HG02970 (cell line): ENCODE results near the gene HOTAIR.

Experiments used
- ATAC-seq: cut with Tn5 transposase; IDR thresholded peaks from one replicate; pipeline ENCODE4 v1.9.1; 2021; ENCODE audit warnings: mild to moderate bottlenecking, moderate library complexity, moderate number of reproducible peaks; ENCODE audit not compliant: unreplicated experiment, low FRiP score

The HOTAIR gene

DNA sequence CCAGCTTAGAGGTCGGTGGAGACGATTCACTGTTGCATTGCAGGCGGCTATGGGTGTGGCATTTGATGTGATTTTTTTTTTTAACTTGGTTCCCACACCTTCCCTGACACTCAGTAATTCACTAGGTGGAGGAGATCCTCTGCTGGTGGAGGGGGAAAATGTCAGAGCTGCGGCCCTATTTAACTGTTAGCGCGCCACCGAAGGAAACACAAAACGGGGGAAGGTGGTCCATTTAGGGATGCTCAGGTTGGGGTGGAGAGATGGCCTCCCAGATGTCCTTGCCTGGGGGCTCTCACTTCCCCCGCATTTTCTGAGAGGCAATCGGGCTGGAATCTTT lies 24.3 kb downstream of the HOTAIR start:
- no peak for ATAC-seq

DNA sequence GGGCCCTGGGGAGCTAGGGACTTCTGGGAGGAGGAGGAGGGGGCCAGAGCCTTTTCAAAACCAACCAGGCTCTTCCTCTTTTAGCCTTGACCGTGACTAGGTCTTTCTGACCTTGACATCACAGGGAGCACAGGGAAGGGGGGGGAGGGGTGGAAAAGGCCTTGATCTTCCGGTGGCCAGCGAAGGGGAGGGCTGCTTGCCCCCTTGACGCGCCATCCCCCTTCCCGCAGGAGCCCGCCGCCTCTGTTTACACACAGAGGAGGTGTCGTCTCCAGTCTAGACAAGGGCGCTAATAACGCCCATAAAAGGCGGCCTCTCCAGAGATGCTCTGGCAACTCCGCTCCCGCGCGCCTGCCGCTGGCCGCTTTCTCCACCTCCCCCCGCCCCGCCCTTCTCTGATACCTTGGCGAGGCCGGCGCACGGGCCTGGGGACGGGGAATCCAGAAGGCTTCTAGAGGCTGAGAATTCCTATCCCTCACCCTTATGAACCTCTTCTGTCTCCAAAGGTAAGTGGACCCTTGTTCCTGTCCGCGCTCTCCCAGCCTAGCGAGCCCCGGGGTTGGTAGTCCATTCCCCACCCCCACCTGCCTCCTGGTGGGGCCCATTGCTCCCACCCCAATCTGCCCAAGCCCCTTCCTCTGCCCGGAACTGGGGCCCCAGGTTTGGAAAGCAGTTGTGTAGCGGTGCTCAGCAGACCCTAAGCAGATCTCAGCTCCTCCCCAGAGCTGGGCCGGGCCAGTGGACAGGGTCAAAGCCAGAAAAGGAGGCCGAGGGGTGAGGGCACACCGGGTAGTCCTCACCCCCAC lies 24.9 kb downstream of the HOTAIR start:
- no peak for ATAC-seq

DNA sequence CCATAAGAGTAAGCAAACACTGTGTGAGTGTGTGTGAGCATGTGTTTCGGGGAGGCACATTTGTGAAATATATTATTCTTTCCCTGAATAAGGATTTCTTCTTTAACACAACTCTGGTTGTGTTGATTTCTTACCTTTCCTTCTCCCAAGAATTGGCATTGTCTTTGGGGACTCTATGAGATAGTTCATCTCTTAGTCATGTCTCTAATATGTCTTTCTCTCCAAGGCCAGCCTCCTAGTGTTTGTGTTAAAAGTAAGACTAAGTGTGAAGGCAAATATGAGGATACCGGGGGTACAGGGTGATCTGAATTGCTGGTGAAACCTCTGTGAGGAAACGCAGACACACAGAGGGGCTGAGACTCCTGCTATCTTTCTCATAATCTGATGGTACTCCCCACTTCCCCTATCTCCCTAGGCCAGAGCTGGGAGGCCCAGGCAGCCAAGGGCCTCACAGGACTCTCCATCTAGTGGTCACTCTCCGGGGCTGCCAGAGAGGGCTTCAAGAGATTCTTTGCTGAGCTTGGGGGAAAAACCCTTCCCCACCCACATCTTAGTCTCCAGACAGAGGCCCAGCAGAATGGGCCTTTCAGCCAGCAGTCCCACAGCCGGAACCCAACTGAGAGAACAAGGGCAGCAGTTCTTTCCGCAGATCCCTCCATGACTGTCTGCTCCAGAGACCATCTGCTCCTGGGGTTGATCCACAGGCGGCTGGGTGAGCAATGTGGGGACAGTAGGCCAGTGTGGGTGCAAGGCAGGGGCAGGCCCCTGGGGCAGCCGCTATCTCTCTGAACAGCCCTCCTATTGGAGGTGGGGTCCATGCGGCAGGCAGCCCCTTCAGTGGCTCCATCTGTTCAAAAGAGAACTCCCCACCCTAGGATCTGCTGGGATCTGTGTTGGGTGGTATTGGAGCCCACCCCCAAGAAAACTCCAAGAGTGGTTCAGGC lies 25.8 kb downstream of the HOTAIR start:
- no peak for ATAC-seq

DNA sequence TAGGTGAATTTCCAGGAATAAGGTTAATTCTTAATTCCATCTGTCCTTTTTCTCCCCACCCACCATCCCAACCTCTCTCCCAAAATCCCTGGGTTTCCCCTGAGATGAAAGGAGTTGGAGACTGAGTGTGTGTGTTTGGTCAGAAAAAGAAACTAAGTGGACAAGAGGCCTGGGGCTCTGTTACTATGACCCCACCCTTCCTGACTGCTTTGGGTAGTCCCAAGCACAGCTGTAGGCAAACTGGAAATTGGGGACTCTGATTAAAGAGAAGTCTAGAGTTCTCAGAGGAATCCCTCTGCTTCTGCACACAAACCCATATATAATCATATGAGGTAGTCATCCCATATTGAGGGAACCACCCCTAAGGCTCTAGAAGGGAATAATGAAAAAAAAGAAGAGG lies 27.0 kb downstream of the HOTAIR start:
- ATAC-seq: no peak

DNA sequence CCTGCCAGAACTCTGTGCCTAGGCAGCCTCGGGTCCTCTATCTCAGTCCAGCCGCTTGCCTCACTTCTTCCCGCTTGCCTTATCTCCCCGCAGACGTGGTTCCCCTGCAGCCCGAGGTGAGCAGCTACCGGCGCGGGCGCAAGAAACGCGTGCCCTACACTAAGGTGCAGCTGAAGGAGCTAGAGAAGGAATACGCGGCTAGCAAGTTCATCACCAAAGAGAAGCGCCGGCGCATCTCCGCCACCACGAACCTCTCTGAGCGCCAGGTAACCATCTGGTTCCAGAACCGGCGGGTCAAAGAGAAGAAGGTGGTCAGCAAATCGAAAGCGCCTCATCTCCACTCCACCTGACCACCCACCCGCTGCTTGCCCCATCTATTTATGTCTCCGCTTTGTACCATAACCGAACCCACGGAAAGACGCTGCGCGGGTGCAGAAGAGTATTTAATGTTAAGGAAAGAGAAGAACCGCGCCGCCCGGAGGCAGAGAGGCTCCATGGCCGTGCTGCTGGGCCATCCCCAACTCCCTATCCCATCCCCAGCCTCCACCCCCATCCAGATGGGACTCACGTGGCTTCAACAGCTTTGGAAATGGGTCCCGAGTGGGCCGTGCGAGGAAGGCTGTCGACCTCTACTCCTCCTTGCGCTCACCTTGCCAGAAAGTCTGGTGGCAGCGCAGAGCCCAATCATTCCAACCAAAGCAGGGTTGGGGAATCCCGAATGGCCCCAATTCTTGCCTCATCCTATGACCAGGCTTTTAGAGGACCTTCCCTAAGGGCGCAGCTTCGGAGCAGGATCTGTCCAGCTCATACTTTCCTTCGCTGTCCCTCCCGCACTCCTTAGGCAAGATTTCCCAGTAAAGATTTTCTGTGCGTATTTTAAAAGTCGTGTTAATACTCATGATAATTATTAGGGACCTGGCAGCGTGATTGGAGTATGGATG lies 29.6 kb downstream of the HOTAIR start:
- ATAC-seq: no peak

DNA sequence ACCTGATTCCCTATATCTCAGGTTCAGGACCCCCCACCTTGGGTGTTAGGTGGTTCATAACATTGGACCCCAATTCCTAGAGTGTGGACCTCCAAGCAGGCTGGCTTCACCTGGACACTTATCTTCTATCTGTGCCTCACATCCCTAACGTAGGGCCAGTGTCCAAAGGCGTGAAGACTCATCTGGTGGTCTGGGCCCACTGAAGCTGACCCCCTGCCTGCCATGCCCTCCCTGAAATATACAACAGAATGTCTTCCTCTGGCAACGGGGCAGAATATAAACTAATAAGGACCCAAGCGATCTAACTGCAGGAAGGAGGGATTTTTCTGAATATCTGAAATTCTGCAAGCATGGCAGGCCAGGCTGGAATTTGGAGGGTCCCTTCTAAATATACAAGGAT lies 30.5 kb downstream of the HOTAIR start:
- ATAC-seq: no peak

DNA sequence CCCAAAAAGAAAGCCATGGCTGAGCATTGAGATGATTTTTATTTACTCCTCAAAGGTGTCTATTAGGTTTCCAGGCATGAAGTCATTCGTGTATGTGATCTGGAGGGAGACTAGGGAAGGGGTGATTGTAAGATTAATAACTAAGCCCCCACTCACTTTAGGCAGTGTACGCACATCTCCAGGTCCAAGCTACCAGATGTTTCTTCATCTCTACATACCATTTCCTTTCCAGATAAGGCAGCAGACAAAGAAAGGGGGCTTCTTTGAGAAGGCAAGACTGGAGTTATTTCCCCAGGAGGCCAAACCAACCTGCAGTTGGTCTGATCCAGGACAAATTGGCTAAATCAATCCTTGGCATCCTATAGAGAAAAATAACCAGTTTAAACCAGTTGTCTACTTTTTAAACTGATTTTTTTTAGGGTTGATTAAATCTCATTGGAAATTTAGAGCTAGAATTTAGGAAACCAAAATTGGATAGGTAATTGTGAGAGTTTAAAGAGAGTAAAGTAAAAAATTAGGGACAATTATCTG lies 32.2 kb downstream of the HOTAIR start:
- ATAC-seq: no peak

DNA sequence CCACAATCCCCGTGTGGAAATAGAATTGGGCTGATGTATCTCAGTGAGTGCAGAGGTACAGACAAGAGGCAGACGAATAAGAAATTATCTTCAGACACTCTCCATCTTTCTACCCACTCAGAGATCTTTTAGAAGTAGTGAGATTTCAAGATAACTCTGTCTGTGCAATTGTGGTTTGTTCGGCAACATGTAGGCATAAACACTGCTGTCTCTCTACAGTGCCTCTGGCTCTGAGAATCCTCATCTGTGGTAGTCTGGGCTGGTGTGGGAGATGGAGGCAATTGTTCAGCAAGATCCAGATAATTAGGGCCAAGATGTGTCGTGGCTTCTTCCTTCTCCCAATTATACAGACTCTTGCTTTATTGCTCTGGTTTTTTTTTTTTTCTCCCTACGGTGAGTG lies 33.0 kb downstream of the HOTAIR start:
- ATAC-seq: no peak

DNA sequence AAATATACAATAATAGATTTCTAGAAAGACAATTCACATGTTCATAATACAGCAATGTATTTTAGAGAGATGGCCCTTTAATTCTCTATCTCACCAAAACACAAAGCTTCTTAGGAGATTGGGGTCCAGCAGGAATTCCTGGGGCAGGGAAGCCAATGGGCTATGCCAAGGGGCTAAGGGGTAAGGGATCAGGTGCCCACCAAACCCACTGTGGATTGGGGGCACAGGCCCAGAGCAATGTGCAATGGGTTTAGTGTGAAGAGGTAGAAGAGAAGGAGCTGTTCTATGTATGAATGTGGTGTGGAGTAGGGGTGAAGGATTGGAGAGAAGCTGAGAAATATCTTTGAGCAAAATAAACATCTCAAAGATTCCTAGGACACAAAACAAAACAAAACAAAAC lies 33.6 kb downstream of the HOTAIR start:
- ATAC-seq: no peak

DNA sequence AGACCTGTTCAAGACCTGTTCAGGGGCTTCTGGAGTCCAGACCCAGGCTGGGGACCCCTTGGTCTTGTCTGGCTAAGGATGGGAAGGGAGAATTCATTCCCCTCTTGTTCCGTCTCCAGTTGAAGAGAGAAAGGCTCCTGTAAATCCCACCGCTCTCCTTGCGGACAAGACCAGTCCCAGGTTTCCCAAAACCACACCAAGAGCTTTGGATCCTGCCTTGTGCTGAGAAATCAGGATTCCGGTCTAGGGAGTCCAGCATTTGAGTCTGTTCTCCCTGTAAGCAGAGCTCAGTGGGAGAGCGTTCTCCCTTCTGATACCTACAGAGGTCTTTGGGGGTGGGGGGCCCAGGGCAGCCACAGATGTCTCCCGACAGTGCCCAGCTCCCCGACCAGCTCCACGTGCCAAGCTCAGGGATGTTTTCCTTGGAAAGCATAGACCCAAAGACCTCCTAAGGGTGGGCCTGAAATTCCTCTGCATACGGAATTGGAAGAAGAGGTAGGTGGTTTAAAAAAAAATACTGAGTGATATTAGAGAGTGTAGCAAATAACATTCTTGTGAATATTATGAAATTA lies 34.2 kb downstream of the HOTAIR start:
- no peak for ATAC-seq

DNA sequence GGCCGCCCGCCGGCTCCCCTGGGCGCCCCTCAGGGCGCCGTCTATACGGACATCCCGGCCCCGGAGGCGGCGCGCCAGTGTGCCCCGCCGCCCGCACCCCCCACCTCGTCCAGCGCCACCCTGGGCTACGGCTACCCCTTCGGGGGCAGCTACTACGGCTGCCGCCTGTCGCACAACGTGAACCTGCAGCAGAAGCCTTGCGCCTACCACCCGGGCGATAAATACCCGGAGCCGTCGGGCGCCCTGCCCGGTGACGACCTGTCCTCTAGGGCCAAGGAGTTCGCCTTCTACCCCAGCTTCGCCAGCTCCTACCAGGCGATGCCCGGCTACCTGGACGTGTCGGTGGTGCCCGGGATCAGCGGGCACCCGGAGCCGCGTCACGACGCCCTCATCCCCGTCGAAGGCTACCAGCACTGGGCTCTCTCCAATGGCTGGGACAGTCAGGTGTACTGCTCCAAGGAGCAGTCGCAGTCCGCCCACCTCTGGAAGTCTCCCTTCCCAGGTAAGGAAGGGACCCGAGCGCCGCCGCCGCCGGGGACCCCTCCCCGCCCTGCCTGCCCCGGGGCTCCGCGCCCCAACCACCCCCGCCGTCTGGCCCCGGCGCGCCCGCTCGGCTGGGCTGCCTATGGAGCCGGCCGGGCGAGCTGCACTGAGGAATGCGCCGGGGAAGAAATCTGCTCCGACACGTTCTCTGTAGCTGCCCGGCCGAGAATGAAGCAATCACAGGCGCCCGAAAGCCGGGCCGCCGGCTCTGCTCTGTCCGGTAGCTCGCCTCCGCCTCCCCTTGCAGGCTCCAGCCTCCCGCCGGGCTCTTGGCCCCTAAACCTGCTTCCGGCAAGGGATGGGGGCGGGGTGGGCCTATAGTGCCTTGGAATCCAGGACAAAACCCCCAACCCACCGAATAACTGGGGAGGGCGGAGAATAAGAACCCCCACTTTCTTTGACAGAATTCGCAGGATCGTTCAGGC lies 35.3 kb downstream of the HOTAIR start:
- no peak for ATAC-seq

DNA sequence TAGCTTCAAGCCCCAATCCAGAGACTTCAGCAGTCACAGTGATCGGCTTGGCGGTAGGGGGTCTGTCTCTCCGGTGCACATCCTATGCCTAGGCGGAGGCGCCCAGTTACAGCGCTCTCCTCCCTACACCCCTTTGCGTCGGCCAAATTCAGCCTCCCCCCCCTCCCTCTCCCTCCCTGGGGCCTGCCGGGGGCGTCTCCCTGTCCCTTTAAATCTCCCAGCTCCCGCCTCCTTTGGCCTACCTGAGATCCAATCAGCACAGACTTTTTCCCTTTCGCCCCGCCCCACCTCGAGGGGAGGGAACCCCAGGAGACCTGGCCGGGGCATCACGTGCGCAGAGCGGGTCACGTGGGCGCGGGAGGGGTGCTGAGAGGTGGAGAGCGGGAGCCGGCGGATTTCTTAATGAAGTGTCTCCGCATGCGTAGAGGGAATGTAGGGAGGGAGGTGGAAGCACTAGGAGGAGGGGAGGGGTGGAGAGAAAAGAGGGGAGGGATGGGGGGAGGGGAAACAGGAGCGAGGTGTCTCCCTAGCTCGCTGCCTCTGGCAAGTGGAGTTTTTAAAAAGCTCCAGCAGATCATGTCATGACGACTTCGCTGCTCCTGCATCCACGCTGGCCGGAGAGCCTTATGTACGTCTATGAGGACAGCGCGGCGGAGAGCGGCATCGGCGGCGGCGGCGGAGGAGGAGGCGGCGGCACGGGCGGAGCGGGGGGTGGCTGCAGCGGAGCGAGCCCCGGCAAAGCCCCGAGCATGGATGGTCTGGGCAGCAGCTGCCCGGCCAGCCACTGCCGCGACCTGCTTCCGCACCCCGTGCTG lies 36.2 kb downstream of the HOTAIR start, which contains the start of gene HOXC13:
Gene HOXC13, plus strand, starts transcription at position 506 of the 815 bp plus-strand sequence. Its CDS starts 76 bp downstream, at position 582.
- no peak for ATAC-seq

DNA sequence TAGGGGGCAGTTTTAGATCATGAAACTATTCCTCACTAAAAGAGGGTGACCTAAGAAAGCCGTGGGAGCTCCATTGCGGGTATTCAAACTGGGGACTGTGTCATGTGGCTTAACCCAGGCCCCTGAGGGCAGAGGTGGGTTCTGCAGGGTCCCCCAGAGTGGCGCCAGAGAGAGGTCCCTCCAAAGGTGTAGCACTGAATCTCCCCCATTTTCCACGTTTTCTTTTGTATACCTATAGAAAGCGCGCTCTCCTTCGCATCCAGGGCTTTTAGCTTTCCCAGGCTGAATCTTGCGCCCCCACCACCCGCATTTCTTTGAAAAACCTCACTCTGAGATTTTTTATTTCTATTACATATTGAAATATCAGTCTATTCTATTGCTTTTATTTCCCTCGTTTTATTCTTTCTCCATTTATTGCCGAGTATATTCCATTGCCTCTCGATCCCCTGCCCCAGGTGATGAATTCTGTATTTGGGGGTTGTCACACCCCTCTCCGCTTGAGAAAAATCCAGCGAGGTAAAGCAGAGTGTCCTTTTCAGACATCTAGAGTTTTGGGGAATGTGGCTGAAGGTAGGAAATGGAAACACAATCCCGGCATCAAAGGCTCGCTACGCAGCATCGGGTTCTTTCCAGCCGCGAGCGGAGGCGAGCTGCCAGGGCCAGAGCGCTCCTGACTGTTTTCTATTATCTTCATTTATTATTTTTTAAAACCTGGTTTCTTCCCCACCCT lies 37.0 kb downstream of the HOTAIR start:
- no peak for ATAC-seq

DNA sequence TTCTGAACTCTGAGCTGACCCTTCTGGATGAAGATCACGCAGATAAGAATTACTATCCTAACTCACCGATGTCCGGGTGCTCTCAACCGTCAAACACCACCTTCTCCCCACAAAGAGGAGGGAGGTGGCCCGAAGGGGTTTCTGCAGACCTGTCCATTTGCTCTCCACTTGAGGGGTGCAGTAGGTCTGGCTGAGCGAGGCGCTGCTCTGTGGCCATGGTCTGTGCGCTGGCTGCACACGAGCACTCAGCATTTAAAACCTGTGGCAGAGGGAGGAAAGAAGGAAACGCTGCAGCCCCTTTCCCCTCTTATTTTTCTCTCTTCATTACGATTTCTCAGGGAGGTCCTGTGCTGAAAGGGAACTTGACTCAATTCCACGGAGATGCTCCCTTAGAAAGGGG lies 37.7 kb downstream of the HOTAIR start:
- no peak for ATAC-seq

DNA sequence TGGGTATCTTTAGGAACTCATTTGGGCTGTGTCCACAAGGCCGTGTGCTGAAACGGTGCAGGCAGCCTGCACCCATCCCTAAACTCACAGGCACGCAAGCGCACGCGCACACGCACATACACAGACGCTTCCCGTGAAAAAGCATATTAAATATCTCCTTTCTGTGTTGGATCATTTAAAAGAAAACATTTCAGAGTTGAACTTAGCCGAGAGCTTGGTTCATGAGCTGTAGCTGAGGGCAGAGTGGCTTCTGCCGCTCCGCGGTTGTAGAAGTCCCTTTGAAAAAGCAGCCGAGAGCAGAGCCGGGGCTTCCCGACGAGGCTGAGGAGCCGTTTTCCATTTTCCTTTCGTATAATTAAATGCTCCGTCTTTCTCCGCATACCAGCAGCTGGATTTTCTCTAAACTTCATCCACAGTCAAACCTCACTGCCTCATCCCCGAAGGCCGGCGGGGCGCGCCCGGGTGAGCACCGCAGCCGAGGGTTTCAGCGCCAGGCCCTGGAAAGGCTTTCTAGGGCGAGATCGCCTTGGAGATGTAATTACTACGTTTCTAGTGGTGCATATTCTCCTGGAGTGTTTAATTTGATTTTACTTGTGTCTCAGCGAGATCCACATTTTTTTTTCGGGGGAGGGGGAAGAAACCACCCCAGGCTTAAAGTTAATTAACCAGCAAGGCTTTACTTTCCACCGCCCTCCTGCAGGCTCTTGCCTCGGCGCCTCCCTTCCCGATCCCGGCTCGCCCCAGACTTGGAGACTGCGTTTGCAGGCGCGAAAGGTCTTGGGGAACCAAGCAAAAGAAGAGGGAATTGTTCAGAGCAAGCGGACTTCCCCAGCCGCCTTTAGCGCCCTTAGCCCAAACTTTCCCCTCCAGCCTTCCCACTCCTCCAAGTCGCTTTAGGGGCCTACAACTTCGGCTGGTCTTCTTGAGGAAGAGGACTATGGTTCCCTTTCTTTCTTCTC lies 39.1 kb downstream of the HOTAIR start:
- no peak for ATAC-seq

DNA sequence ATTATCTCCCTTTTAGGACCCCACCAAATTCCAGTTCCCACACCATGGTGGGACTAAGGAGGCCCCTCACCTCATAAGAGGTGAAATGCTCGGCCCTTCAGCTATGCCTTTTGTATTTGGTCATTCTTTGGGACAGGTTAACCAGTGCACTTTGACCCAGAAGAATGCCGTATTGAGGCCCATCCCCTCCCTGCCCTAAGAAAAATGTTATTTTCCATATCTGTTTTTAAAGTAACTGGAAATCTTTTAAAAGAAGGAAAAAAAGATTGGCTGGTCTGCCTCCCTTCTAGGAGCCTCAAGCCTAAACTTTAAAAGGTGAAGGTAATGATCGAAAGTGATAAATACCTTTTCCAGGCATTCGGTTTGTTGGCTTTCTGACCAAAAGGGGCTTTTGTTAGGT lies 41.8 kb downstream of the HOTAIR start:
- ATAC-seq: no peak
